ENCODE measurements around the gene SORCS1.

DNA sequence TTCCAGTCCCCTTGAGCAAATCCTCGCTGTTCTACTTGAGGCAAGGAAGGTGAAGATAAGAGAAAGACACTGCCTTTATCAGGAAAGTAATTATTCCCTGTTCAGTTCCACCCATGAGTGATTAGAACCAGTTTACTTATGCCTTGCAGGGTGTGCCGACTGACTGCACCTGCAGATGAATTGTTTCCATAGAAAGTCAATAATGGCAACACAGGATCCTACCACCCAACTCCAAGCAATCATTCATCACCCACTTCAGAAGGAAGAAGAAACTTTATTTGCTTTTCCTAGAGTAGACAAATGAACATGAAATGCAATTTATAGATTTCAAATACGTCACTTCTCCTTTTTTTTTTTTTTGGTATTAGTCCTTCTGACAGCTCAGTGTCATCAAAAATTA, 383.9 kb downstream of the SORCS1 start:
- no peak for TF ChIP-seq CTCF (tag by site-specific recombination; IDR thresholded peaks at IDR 0.05)
- no peak for TF ChIP-seq ZNF777 (tag by site-specific recombination; IDR thresholded peaks at IDR 0.05; ENCODE audit: borderline replicate concordance)
- TF ChIP-seq ZNF274 (IDR thresholded peaks at IDR 0.05; ENCODE audit: low read length), result no peak
- TF ChIP-seq ZNF274 (tag by site-specific recombination; IDR thresholded peaks at IDR 0.05; ENCODE audit: borderline replicate concordance), result no peak
- no peak for TF ChIP-seq KLF8 (tag by site-specific recombination; IDR thresholded peaks at IDR 0.05)
- TF ChIP-seq ZBTB44 (tag by site-specific recombination; IDR thresholded peaks at IDR 0.05), result no peak
- TF ChIP-seq SETDB1 (IDR thresholded peaks at IDR 0.05; ENCODE audit: insufficient read length, low read length), result no peak
- TF ChIP-seq ZNF341 (tag by site-specific recombination; IDR thresholded peaks at IDR 0.05; ENCODE audit: low read depth), result no peak
- TF ChIP-seq ZNF626 (tag by site-specific recombination; IDR thresholded peaks at IDR 0.05), result no peak
- TF ChIP-seq ZNF280D (tag by site-specific recombination; IDR thresholded peaks at IDR 0.05), result no peak
- TF ChIP-seq, protein P1, sequence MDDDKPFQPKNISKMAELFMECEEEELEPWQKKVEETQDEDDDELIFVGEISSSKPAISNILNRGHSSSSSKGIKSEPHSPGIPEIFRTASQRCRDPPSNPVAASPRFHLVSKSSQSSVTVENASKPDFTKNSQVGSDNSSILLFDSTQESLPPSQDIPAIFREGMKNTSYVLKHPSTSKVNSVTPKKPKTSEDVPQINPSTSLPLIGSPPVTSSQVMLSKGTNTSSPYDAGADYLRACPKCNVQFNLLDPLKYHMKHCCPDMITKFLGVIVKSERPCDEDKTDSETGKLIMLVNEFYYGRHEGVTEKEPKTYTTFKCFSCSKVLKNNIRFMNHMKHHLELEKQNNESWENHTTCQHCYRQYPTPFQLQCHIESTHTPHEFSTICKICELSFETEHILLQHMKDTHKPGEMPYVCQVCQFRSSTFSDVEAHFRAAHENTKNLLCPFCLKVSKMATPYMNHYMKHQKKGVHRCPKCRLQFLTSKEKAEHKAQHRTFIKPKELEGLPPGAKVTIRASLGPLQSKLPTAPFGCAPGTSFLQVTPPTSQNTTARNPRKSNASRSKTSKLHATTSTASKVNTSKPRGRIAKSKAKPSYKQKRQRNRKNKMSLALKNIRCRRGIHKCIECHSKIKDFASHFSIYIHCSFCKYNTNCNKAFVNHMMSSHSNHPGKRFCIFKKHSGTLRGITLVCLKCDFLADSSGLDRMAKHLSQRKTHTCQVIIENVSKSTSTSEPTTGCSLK (tag by site-specific recombination; IDR thresholded peaks at IDR 0.05), result no peak
- no peak for TF ChIP-seq ZNF292 (tag by site-specific recombination; IDR thresholded peaks at IDR 0.05; ENCODE audit: borderline replicate concordance, low read depth)
- TF ChIP-seq ZXDB (tag by site-specific recombination; IDR thresholded peaks at IDR 0.05), result no peak
- TF ChIP-seq BCL11A (tag by site-specific recombination; IDR thresholded peaks at IDR 0.05; ENCODE audit: low read depth), result no peak

Measured in HEK293 (cell line).